Measurements from ENCODE around the gene IL15. TPM values are rescaled to one million over a fixed set of nuclear protein-coding genes. Genes with fewer than 3 reads are reported as not detected.
A peak's percentile ranks its signal among the peaks of the same experiment; 100 is the strongest.

IL15 gene
- total RNA-seq, 1 donor from 2014 or later, result 6.3 TPM

GRCh38 chr4:141643557-141643956, 7.2 kb downstream of the IL15 start:
- H3K9ac ChIP-seq (ENCODE audit: low read depth in 1 of 3, low read length in 3 of 3), result no peak overlapping the region
- no peaks in the 10 kb centered on the region for H3K36me3 ChIP-seq (ENCODE audit: control insufficient read depth in 3 of 3, insufficient read depth in 3 of 3, low read length in 3 of 3)
- H3K4me1 ChIP-seq (ENCODE audit: control insufficient read depth in 3 of 3, insufficient read depth in 3 of 3, low read length in 3 of 3), result peaks cover 0 to 11% (median 1%) of the 10 kb centered on the region in 3 donors
- no peaks in the 10 kb centered on the region for H3K27me3 ChIP-seq (ENCODE audit: control insufficient read depth in 3 of 3, insufficient read depth in 3 of 3, low read length in 3 of 3)
- no peaks in the 10 kb centered on the region for H3K9me3 ChIP-seq (ENCODE audit: control insufficient read depth in 3 of 3, low read length in 3 of 3)
- H3K27ac ChIP-seq (ENCODE audit: low read depth, low read length), result no peak overlapping the region
- no peak overlapping the region for H3K4me3 ChIP-seq (ENCODE audit: low read length in 3 of 3)

GRCh38 chr4:141645611-141646340, 9.4 kb downstream of the IL15 start:
- Histone ChIP-seq H3K9ac (ENCODE audit: low read depth in 1 of 3, low read length in 3 of 3) (no peak overlapping the region), H3K4me3 (ENCODE audit: low read length in 3 of 3) (no peak overlapping the region), H3K4me1 (ENCODE audit: control insufficient read depth in 3 of 3, insufficient read depth in 3 of 3, low read length in 3 of 3) (peaks cover 0 to 6% (median 0%) of the 10 kb centered on the region in 3 donors), H3K27ac (ENCODE audit: low read depth, low read length) (no peak overlapping the region), H3K9me3 (ENCODE audit: control insufficient read depth in 3 of 3, low read length in 3 of 3) (no peaks in the 10 kb centered on the region), H3K36me3 (ENCODE audit: control insufficient read depth in 3 of 3, insufficient read depth in 3 of 3, low read length in 3 of 3) (no peaks in the 10 kb centered on the region), H3K27me3 (ENCODE audit: control insufficient read depth in 3 of 3, insufficient read depth in 3 of 3, low read length in 3 of 3) (no peaks in the 10 kb centered on the region)

GRCh38 chr4:141646969-141647368, 10.6 kb downstream of the IL15 start:
- peaks cover 0 to 6% (median 0%) of the 10 kb centered on the region in 3 donors for H3K4me1 ChIP-seq (ENCODE audit: control insufficient read depth in 3 of 3, insufficient read depth in 3 of 3, low read length in 3 of 3)
- no peaks in the 10 kb centered on the region for H3K9me3 ChIP-seq (ENCODE audit: control insufficient read depth in 3 of 3, low read length in 3 of 3)
- H3K9ac ChIP-seq (ENCODE audit: low read depth in 1 of 3, low read length in 3 of 3), result no peak overlapping the region
- peak overlapping the region; percentile 28 for H3K27ac ChIP-seq (ENCODE audit: low read depth, low read length)
- no peaks in the 10 kb centered on the region for H3K27me3 ChIP-seq (ENCODE audit: control insufficient read depth in 3 of 3, insufficient read depth in 3 of 3, low read length in 3 of 3)
- no peaks in the 10 kb centered on the region for H3K36me3 ChIP-seq (ENCODE audit: control insufficient read depth in 3 of 3, insufficient read depth in 3 of 3, low read length in 3 of 3)
- no peak overlapping the region for H3K4me3 ChIP-seq (ENCODE audit: low read length in 3 of 3)

GRCh38 chr4:141647966-141648365, 11.6 kb downstream of the IL15 start:
- Histone ChIP-seq H3K4me3 (ENCODE audit: low read length in 3 of 3) (no peak overlapping the region), H3K9me3 (ENCODE audit: control insufficient read depth in 3 of 3, low read length in 3 of 3) (no peaks in the 10 kb centered on the region), H3K4me1 (ENCODE audit: control insufficient read depth in 3 of 3, insufficient read depth in 3 of 3, low read length in 3 of 3) (no peaks in the 10 kb centered on the region), H3K36me3 (ENCODE audit: control insufficient read depth in 3 of 3, insufficient read depth in 3 of 3, low read length in 3 of 3) (no peaks in the 10 kb centered on the region), H3K27ac (ENCODE audit: low read depth, low read length) (peak overlapping the region; percentile 28), H3K9ac (ENCODE audit: low read depth in 1 of 3, low read length in 3 of 3) (no peak overlapping the region), H3K27me3 (ENCODE audit: control insufficient read depth in 3 of 3, insufficient read depth in 3 of 3, low read length in 3 of 3) (no peaks in the 10 kb centered on the region)

GRCh38 chr4:141652161-141652778, 15.9 kb downstream of the IL15 start:
- Histone ChIP-seq H3K27me3 (ENCODE audit: control insufficient read depth in 3 of 3, insufficient read depth in 3 of 3, low read length in 3 of 3) (no peaks in the 10 kb centered on the region), H3K9ac (ENCODE audit: low read depth in 1 of 3, low read length in 3 of 3) (no peak overlapping the region), H3K9me3 (ENCODE audit: control insufficient read depth in 3 of 3, low read length in 3 of 3) (no peaks in the 10 kb centered on the region), H3K4me1 (ENCODE audit: control insufficient read depth in 3 of 3, insufficient read depth in 3 of 3, low read length in 3 of 3) (no peaks in the 10 kb centered on the region), H3K4me3 (ENCODE audit: low read length in 3 of 3) (no peak overlapping the region), H3K36me3 (ENCODE audit: control insufficient read depth in 3 of 3, insufficient read depth in 3 of 3, low read length in 3 of 3) (no peaks in the 10 kb centered on the region), H3K27ac (ENCODE audit: low read depth, low read length) (peak overlapping the region; percentile 19)

GRCh38 chr4:141654098-141654497, 17.7 kb downstream of the IL15 start:
- peak overlapping the region; percentile 39 for H3K27ac ChIP-seq (ENCODE audit: low read depth, low read length)
- H3K4me1 ChIP-seq (ENCODE audit: control insufficient read depth in 3 of 3, insufficient read depth in 3 of 3, low read length in 3 of 3), result no peaks in the 10 kb centered on the region
- no peaks in the 10 kb centered on the region for H3K27me3 ChIP-seq (ENCODE audit: control insufficient read depth in 3 of 3, insufficient read depth in 3 of 3, low read length in 3 of 3)
- no peak overlapping the region for H3K9ac ChIP-seq (ENCODE audit: low read depth in 1 of 3, low read length in 3 of 3)
- H3K36me3 ChIP-seq (ENCODE audit: control insufficient read depth in 3 of 3, insufficient read depth in 3 of 3, low read length in 3 of 3), result no peaks in the 10 kb centered on the region
- no peaks in the 10 kb centered on the region for H3K9me3 ChIP-seq (ENCODE audit: control insufficient read depth in 3 of 3, low read length in 3 of 3)
- no peak overlapping the region for H3K4me3 ChIP-seq (ENCODE audit: low read length in 3 of 3)

GRCh38 chr4:141656031-141656430, 19.6 kb downstream of the IL15 start:
- H3K9ac ChIP-seq (ENCODE audit: low read depth in 1 of 3, low read length in 3 of 3), result no peak overlapping the region
- H3K4me1 ChIP-seq (ENCODE audit: control insufficient read depth in 3 of 3, insufficient read depth in 3 of 3, low read length in 3 of 3), result no peaks in the 10 kb centered on the region
- H3K36me3 ChIP-seq (ENCODE audit: control insufficient read depth in 3 of 3, insufficient read depth in 3 of 3, low read length in 3 of 3), result no peaks in the 10 kb centered on the region
- no peak overlapping the region for H3K27ac ChIP-seq (ENCODE audit: low read depth, low read length)
- H3K4me3 ChIP-seq (ENCODE audit: low read length in 3 of 3), result no peak overlapping the region
- no peaks in the 10 kb centered on the region for H3K27me3 ChIP-seq (ENCODE audit: control insufficient read depth in 3 of 3, insufficient read depth in 3 of 3, low read length in 3 of 3)
- no peaks in the 10 kb centered on the region for H3K9me3 ChIP-seq (ENCODE audit: control insufficient read depth in 3 of 3, low read length in 3 of 3)

GRCh38 chr4:141657550-141658250, 21.3 kb downstream of the IL15 start:
- Histone ChIP-seq H3K4me1 (ENCODE audit: control insufficient read depth in 3 of 3, insufficient read depth in 3 of 3, low read length in 3 of 3) (no peaks in the 10 kb centered on the region), H3K9ac (ENCODE audit: low read depth in 1 of 3, low read length in 3 of 3) (no peak overlapping the region), H3K27ac (ENCODE audit: low read depth, low read length) (no peak overlapping the region), H3K9me3 (ENCODE audit: control insufficient read depth in 3 of 3, low read length in 3 of 3) (no peaks in the 10 kb centered on the region), H3K4me3 (ENCODE audit: low read length in 3 of 3) (no peak overlapping the region), H3K27me3 (ENCODE audit: control insufficient read depth in 3 of 3, insufficient read depth in 3 of 3, low read length in 3 of 3) (no peaks in the 10 kb centered on the region), H3K36me3 (ENCODE audit: control insufficient read depth in 3 of 3, insufficient read depth in 3 of 3, low read length in 3 of 3) (peaks cover 0 to 2% (median 0%) of the 10 kb centered on the region in 3 donors)

GRCh38 chr4:141658309-141658708, 21.9 kb downstream of the IL15 start:
- Histone ChIP-seq H3K27ac (ENCODE audit: low read depth, low read length) (no peak overlapping the region), H3K9ac (ENCODE audit: low read depth in 1 of 3, low read length in 3 of 3) (no peak overlapping the region), H3K36me3 (ENCODE audit: control insufficient read depth in 3 of 3, insufficient read depth in 3 of 3, low read length in 3 of 3) (peaks cover 0 to 2% (median 0%) of the 10 kb centered on the region in 3 donors), H3K9me3 (ENCODE audit: control insufficient read depth in 3 of 3, low read length in 3 of 3) (no peaks in the 10 kb centered on the region), H3K4me3 (ENCODE audit: low read length in 3 of 3) (no peak overlapping the region), H3K4me1 (ENCODE audit: control insufficient read depth in 3 of 3, insufficient read depth in 3 of 3, low read length in 3 of 3) (no peaks in the 10 kb centered on the region), H3K27me3 (ENCODE audit: control insufficient read depth in 3 of 3, insufficient read depth in 3 of 3, low read length in 3 of 3) (no peaks in the 10 kb centered on the region)

GRCh38 chr4:141659539-141659938, 23.2 kb downstream of the IL15 start:
- Histone ChIP-seq H3K9ac (ENCODE audit: low read depth in 1 of 3, low read length in 3 of 3) (no peak overlapping the region), H3K27ac (ENCODE audit: low read depth, low read length) (no peak overlapping the region), H3K9me3 (ENCODE audit: control insufficient read depth in 3 of 3, low read length in 3 of 3) (no peaks in the 10 kb centered on the region), H3K27me3 (ENCODE audit: control insufficient read depth in 3 of 3, insufficient read depth in 3 of 3, low read length in 3 of 3) (no peaks in the 10 kb centered on the region), H3K36me3 (ENCODE audit: control insufficient read depth in 3 of 3, insufficient read depth in 3 of 3, low read length in 3 of 3) (peaks cover 0 to 2% (median 0%) of the 10 kb centered on the region in 3 donors), H3K4me1 (ENCODE audit: control insufficient read depth in 3 of 3, insufficient read depth in 3 of 3, low read length in 3 of 3) (no peaks in the 10 kb centered on the region), H3K4me3 (ENCODE audit: low read length in 3 of 3) (no peak overlapping the region)

Measured in skeletal muscle tissue (tissue), 4 donors.